ENCODE measurements around the gene SSTR4. TPM values are rescaled to one million over a fixed set of nuclear protein-coding genes. Genes with fewer than 3 reads are reported as not detected.

SSTR4 gene
- polyA plus RNA-seq, 3 donors: 0.07 to 0.14 TPM; not detected in 1

- no peak for DNase-seq (ENCODE audit: extremely low read depth in 1 of 11, low read depth in 9 of 11, low spot score in 4 of 11)
These were observed 44.8 kb downstream of the SSTR4 start for GRCh38 chr20:23079926-23080325.

GRCh38 chr20:23080521-23080920 lies 45.4 kb downstream of the SSTR4 start:
- no peak for DNase-seq (ENCODE audit: extremely low read depth in 1 of 11, low read depth in 9 of 11, low spot score in 4 of 11)

GRCh38 chr20:23081263-23081819 lies 46.2 kb downstream of the SSTR4 start:
- DNase-seq (ENCODE audit: extremely low read depth in 1 of 11, low read depth in 9 of 11, low spot score in 4 of 11): no peak

- no peak for DNase-seq (ENCODE audit: extremely low read depth in 1 of 11, low read depth in 9 of 11, low spot score in 4 of 11)
These were observed 47.9 kb downstream of the SSTR4 start for GRCh38 chr20:23082846-23083552.

- no peak for DNase-seq (ENCODE audit: extremely low read depth in 1 of 11, low read depth in 9 of 11, low spot score in 4 of 11)
These were observed 48.6 kb downstream of the SSTR4 start for GRCh38 chr20:23083553-23084220.

GRCh38 chr20:23084282-23084844 lies 49.3 kb downstream of the SSTR4 start:
- no peak for DNase-seq (ENCODE audit: extremely low read depth in 1 of 11, low read depth in 9 of 11, low spot score in 4 of 11)

GRCh38 chr20:23084845-23085365 lies 49.8 kb downstream of the SSTR4 start:
- no peak for DNase-seq (ENCODE audit: extremely low read depth in 1 of 11, low read depth in 9 of 11, low spot score in 4 of 11)

GRCh38 chr20:23085436-23086055 lies 50.4 kb downstream of the SSTR4 start:
- no peak for DNase-seq (ENCODE audit: extremely low read depth in 1 of 11, low read depth in 9 of 11, low spot score in 4 of 11)

- DNase-seq (ENCODE audit: extremely low read depth in 1 of 11, low read depth in 9 of 11, low spot score in 4 of 11): no peak
These were observed 51.0 kb downstream of the SSTR4 start, which contains the start of gene CD93 for GRCh38 chr20:23086056-23086566. CD93 (minus strand) TSS chr20:23086324; CDS start chr20:23086192, 132 bp downstream.

GRCh38 chr20:23086931-23087411 lies 51.9 kb downstream of the SSTR4 start:
- no peak for DNase-seq (ENCODE audit: extremely low read depth in 1 of 11, low read depth in 9 of 11, low spot score in 4 of 11)

GRCh38 chr20:23087587-23088251 lies 52.6 kb downstream of the SSTR4 start:
- no peak for DNase-seq (ENCODE audit: extremely low read depth in 1 of 11, low read depth in 9 of 11, low spot score in 4 of 11)

Other genes starting within 250 kb of the SSTR4 start
- 1 to 10 TPM; 5.3 to 7.8 (median 6.0) TPM for gene THBD, start 14.4 kb downstream of the SSTR4 start, polyA plus RNA-seq (ENCODE audit: insufficient read length in 3 of 3)
- 10 to 100 TPM; 38.1 to 43.3 (median 41.0) TPM for gene CD93, start 51.0 kb downstream of the SSTR4 start, polyA plus RNA-seq (ENCODE audit: insufficient read length in 3 of 3)